Epithelial cell of esophagus (primary cell): Measurements from ENCODE around the gene WDR44.

ENCODE experiments used
- DNase-seq: peaks from one replicate; pipeline ENCODE4 v3.0.0; 2010; ENCODE audit warnings: low read depth
- H3K4me3 ChIP-seq: 2 replicates; pipeline ENCODE4 v1.5.1; 2011; ENCODE audit warnings: mild to moderate bottlenecking, low read length, control low read depth
- TF ChIP-seq, protein P1 (sequence below): IDR thresholded peaks from 2 replicates; pipeline ENCODE4 v1.5.1; 2011; ENCODE audit warnings: low read depth, mild to moderate bottlenecking, low read length, control low read depth, inconsistent platforms; ENCODE audit not compliant: insufficient read depth; ENCODE audit errors: missing control alignments

Gene WDR44

DNA sequence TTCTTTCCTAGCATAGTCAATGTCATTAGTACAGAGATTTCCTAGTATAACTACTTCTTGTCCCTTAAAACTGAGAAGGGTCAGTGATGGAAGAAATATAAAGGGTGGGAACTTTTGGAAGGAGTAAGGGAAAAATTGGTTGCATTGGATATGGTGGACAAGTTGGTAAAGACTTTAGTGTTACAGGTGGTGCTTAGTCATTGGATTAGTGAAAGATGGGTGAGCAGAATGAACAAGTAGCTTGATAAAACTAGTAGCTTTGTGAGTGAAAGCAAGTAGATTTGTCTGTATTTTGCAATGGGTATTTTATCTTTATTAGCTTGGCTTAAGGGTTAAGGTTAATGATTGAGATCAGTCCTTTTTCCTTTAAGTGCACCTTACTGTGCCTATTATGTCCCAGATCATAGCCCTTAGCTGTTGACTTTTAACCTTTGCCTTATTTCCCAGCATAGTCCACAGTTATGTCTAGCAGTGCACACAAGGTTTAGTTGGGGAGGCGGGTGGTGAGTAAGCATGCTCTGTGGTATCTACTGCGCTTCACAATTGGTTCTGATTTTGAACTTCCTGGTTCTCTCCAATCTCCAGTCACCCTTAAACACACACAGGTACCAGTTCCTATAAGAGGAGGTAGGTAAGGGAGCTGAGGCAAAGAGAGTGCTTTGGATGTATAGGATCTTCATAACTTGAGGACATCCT, 9.5 kb downstream of the WDR44 start:
- TF ChIP-seq, protein P1, sequence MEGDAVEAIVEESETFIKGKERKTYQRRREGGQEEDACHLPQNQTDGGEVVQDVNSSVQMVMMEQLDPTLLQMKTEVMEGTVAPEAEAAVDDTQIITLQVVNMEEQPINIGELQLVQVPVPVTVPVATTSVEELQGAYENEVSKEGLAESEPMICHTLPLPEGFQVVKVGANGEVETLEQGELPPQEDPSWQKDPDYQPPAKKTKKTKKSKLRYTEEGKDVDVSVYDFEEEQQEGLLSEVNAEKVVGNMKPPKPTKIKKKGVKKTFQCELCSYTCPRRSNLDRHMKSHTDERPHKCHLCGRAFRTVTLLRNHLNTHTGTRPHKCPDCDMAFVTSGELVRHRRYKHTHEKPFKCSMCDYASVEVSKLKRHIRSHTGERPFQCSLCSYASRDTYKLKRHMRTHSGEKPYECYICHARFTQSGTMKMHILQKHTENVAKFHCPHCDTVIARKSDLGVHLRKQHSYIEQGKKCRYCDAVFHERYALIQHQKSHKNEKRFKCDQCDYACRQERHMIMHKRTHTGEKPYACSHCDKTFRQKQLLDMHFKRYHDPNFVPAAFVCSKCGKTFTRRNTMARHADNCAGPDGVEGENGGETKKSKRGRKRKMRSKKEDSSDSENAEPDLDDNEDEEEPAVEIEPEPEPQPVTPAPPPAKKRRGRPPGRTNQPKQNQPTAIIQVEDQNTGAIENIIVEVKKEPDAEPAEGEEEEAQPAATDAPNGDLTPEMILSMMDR, result no peak
- no peak overlapping the region for H3K4me3 ChIP-seq
- DNase-seq, result peak; percentile 46

DNA sequence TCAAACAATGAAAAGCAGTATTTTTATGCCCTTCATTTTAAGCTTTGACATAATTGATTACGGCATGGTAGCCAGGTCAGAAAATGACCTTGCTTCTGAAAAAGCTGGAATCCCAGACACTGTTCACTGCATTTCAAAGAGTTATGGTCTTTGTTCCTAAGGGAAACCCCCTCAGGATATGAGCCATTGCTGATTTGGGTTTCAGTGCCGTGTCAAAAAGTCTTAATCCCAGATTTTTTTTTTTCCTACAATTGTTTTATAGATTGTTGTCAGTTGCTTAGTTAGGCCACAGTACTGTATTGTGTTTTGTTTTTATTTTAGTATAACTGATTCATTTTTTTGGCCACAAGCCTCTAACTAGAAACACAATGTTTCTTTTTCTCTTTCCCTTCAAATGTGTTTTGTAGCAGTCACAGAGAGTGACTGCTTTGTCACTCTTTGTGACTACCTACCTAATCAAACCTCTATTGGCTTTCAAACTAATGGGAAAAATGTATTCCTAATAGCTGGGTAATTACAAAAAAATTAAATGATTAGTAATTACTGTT, 10.3 kb downstream of the WDR44 start:
- DNase-seq, result no peak
- TF ChIP-seq, protein P1, result no peak
- H3K4me3 ChIP-seq, result no peak overlapping the region

DNA sequence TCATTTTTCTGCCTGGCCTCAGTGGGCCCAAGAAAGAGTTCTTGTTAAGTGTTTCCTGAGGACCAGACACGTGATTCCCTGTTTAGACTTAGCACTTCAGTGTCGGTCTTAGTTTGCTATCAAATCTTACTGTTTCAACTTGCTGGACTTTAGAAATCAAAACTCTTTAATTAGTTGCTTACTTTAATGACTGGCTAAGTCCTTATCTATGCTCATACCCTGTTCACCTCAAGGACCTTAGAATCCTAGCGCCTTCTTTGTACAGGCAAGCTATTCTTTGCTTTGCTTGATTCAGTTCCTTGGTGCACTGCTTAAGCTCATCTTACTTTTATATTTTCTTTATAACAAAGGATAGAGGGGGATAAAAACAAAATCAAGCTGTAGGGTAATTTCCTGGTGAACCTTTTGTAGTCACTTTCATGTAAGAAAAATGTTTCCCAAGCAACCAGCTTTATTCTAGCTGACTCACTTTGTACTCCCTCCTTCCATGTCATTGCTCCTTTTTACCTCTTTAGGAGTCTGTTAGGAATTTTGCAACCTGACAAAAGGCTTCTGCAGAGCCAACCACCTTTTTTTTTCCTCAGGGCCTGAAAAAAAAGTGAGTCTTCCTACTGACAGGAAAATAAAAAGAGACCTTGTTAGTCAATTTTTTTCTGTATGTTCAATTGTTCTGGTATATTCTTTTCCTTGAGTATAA, 14.7 kb downstream of the WDR44 start:
- peak; percentile 65 for DNase-seq
- TF ChIP-seq, protein P1, result no peak
- H3K4me3 ChIP-seq, result no peak overlapping the region

DNA sequence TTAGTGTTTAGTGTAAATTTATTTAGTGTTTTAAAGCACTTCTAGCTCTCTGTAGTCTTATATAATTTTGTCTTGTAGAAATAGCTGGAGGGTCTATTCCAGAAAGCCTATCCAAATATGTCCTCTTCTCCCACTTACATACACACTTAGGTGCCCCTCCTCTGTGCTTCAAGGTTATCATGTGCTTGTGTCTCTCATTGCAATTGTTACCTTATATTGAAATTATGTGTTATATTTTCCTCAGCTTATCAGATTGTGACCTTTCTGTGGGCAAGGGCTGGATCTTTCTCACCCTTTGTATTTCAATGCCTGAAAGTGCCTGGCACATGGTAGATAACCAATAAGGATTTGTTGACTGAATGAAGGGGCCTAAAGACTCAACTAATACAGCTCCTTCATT, 18.4 kb downstream of the WDR44 start:
- DNase-seq, result no peak
- H3K4me3 ChIP-seq, result no peak overlapping the region
- TF ChIP-seq, protein P1, result no peak

DNA sequence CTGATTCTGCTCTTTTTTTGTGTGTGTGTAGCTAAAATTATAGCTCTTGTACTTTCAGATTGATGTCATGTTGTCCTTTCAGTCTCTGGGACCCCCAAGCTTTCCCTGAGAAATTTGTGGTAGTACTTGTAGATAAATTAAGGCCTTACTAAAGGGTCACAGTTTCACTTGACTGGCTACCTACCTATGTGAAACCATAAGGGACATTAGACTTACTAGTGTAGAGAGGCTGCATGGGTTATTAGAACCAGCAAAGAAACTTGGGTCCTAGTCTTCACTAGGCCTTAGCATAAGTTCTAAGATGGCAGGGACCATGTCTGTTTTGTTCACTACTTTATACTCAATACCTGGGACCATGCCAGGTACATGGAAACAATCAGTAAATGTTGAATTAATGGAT, 21.4 kb downstream of the WDR44 start:
- no peak for DNase-seq
- no peak overlapping the region for H3K4me3 ChIP-seq
- TF ChIP-seq, protein P1, result no peak

DNA sequence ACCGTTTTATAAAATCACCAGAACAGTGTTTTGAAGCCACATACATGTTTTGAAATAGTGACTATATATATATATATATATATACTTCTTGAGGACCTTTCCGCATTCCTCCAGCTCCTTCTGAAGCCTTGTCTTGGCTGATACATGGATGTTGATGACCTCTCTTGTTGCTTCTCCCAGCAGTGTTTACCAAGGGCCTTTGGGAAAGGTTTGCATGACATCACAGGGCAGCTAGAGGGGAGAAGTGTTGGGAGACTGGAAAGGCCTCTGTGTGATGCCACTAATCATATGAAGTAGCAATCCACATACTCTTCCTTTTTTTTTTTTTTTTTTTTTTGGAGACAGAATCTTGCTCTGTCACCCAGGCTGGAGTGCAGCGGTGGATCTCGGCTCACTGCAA, 22.5 kb downstream of the WDR44 start:
- no peak for DNase-seq
- TF ChIP-seq, protein P1, result no peak
- H3K4me3 ChIP-seq, result no peak overlapping the region
